ENCODE data around the gene EIF2AK3.

EIF2AK3 gene

GRCh38 chr2:88622307-88622706 is 5.0 kb downstream of the EIF2AK3 start:
- TF ChIP-seq POLR2A (IDR thresholded peaks at IDR 0.05; ENCODE audit: low read depth, low read length) (no peak), TAF1 (IDR thresholded peaks at IDR 0.05; ENCODE audit: low read depth, low read length) (no peak), POLR2AphosphoS5 (IDR thresholded peaks at IDR 0.05; ENCODE audit: low read depth, low read length) (no peak), POU2F2 (IDR thresholded peaks at IDR 0.05; ENCODE audit: low read depth, low read length) (no peak)
- FAIRE-seq = no peak
- DNase-seq (ENCODE audit: insufficient read length, low spot score) = no peak

- no peak for DNase-seq (ENCODE audit: insufficient read length, low spot score)
- no peak for FAIRE-seq
- TF ChIP-seq PAX5 (IDR thresholded peaks at IDR 0.05; ENCODE audit: insufficient read depth, low read length, severe bottlenecking) (no peak), POU2F2 (IDR thresholded peaks at IDR 0.05; ENCODE audit: low read depth, low read length) (no peak), POLR2A (IDR thresholded peaks at IDR 0.05; ENCODE audit: low read depth, low read length) (no peak), TAF1 (IDR thresholded peaks at IDR 0.05; ENCODE audit: low read depth, low read length) (no peak), SPI1 (IDR thresholded peaks at IDR 0.05; ENCODE audit: low read depth, low read length) (no peak), POLR2AphosphoS5 (IDR thresholded peaks at IDR 0.05; ENCODE audit: low read depth, low read length) (no peak)
These were observed 5.8 kb downstream of the EIF2AK3 start for GRCh38 chr2:88621432-88621831.

DNA sequence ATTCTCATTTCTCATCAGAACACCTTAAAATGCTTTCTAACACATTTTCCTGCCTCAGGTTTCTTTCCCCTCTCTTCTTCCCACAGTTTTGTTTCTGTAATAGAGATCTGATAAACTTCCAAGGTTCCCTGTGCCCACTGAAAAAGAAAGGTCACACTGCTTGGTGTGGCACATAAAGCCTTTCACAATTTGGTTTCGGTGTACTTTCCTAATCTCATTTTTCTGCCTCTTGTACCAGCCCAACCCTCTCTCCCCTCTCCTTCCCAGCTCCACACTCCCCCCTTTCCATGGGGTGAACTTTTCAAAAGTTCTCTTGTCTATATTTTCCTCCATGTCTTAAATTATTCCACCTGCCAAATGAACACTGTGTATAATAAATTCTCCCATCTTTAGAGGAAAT is 7.2 kb downstream of the EIF2AK3 start:
- TF ChIP-seq POLR2A (IDR thresholded peaks at IDR 0.05; ENCODE audit: low read depth, low read length) (no peak), SPI1 (IDR thresholded peaks at IDR 0.05; ENCODE audit: low read depth, low read length) (no peak), TAF1 (IDR thresholded peaks at IDR 0.05; ENCODE audit: low read depth, low read length) (no peak), POLR2AphosphoS5 (IDR thresholded peaks at IDR 0.05; ENCODE audit: low read depth, low read length) (no peak), PAX5 (IDR thresholded peaks at IDR 0.05; ENCODE audit: insufficient read depth, low read length, severe bottlenecking) (no peak), POU2F2 (IDR thresholded peaks at IDR 0.05; ENCODE audit: low read depth, low read length) (no peak)
- no peak for FAIRE-seq
- no peak for DNase-seq (ENCODE audit: insufficient read length, low spot score)

DNA sequence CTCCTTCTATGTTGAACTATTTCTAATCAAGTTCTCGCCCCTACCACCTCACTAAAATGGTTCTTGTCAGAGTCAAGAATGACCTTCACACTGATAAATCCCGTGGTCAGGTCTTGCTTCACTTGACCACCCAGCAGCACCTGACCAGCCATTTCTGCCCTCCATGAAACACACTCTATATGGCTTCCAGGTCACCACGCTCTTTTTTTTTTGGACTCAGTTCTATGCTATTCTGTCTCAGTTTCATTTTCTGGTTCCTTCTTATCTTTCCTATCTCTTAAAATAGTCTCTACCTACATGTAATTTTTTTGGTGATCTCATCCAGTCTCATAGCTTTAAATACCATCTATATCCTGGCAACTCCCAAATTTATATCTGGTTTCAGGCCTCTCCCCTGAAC is 11.4 kb downstream of the EIF2AK3 start:
- DNase-seq (ENCODE audit: insufficient read length, low spot score) = no peak
- TF ChIP-seq PAX5 (IDR thresholded peaks at IDR 0.05; ENCODE audit: insufficient read depth, low read length, severe bottlenecking) (no peak), TAF1 (IDR thresholded peaks at IDR 0.05; ENCODE audit: low read depth, low read length) (no peak), POLR2A (IDR thresholded peaks at IDR 0.05; ENCODE audit: low read depth, low read length) (no peak)
- peak; percentile 26 for FAIRE-seq

DNA sequence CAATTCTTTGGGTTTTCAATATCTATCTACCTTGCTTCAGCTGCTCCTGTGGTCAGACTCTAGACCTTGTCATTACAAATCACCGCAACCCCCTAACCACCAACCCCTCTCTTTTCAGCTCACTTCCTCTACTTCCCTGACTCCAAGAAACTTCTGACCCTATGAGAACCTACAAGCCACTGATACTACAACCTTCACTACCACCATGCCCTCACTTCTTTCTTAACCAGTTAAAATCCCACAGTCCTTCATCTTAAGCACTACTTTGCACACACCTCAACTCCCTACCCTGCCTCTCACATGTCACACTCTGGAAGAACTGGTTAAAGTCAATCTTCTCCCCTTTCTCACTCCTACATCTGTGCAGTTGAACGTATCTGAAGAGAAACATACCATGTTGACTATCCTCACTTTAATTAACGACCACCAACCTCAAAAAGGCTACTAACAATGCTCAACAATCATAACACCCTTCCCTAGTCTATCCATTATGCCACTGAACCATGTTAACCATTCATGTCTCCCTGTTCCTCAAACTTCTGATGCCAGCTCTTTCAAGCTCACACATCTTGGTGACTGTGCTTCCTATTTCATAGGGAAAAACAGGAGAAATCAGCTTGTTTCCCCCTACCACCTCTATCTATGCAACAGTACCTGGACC is 12.6 kb downstream of the EIF2AK3 start:
- no peak for DNase-seq (ENCODE audit: insufficient read length, low spot score)
- FAIRE-seq = no peak
- TF ChIP-seq POLR2A (IDR thresholded peaks at IDR 0.05; ENCODE audit: low read depth, low read length) (peak; percentile 58), TAF1 (IDR thresholded peaks at IDR 0.05; ENCODE audit: low read depth, low read length) (peak; percentile 19; the same call in 1 of the 2 replicates), PAX5 (IDR thresholded peaks at IDR 0.05; ENCODE audit: insufficient read depth, low read length, severe bottlenecking) (no peak), POLR2AphosphoS5 (IDR thresholded peaks at IDR 0.05; ENCODE audit: low read depth, low read length) (no peak), SPI1 (IDR thresholded peaks at IDR 0.05; ENCODE audit: low read depth, low read length) (peak; percentile 91), POU2F2 (IDR thresholded peaks at IDR 0.05; ENCODE audit: low read depth, low read length) (0 out of 2 replicates have a peak, but pooled peaks have one; percentile 44)

DNA sequence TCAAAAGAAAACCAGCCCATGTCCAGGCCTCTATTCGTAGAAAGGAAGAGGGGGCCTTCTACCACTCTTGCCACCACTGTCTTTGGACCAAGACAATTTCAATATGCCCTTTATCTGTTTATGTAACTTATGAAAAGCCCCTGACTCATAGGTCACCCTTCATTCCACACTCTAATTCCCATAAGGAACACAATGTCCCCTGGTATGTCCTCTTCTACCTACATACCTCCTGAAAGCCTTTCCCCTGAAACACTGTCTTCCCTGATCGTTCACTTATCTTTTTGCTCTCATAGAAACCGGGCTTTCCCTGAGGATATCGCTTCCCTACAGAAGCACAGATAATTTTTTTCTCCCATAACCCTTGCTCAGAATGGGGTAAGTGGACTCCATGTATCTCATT is 13.3 kb downstream of the EIF2AK3 start:
- FAIRE-seq (no peak), DNase-seq (ENCODE audit: insufficient read length, low spot score) (no peak)
- TF ChIP-seq POU2F2 (IDR thresholded peaks at IDR 0.05; ENCODE audit: low read depth, low read length) (no peak), POLR2AphosphoS5 (IDR thresholded peaks at IDR 0.05; ENCODE audit: low read depth, low read length) (no peak), POLR2A (IDR thresholded peaks at IDR 0.05; ENCODE audit: low read depth, low read length) (no peak), TAF1 (IDR thresholded peaks at IDR 0.05; ENCODE audit: low read depth, low read length) (no peak), PAX5 (IDR thresholded peaks at IDR 0.05; ENCODE audit: insufficient read depth, low read length, severe bottlenecking) (no peak), SPI1 (IDR thresholded peaks at IDR 0.05; ENCODE audit: low read depth, low read length) (no peak)

- peak; percentile 47 for FAIRE-seq
These were observed 19.1 kb downstream of the EIF2AK3 start for GRCh38 chr2:88608184-88608583.

DNA sequence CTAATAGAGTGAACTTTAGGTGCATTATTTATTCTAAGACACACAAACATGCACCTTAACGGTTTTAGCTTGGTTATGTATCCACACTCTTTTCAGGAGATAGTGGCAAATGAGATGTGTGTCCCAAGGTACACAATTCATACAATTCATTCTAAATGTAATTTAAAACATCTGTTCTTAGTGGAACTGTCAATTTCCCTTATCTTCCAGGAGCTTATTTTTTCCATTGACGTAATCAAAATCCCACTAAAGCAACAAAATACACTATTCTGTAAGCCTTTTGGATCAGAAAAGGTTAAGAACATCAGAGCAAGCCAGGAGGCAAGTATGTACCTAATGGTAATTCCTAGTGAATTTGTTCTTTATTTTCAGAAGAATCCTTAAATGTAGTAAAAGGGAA is 19.8 kb downstream of the EIF2AK3 start:
- TF ChIP-seq POLR2AphosphoS5 (IDR thresholded peaks at IDR 0.05; ENCODE audit: low read depth, low read length) = no peak
- TF ChIP-seq TAF1 (IDR thresholded peaks at IDR 0.05; ENCODE audit: low read depth, low read length) = no peak
- DNase-seq (ENCODE audit: insufficient read length, low spot score) = no peak
- no peak for FAIRE-seq

More at GRCh38 chr2:88608184-88608583, 19.1 kb downstream of the EIF2AK3 start:
- no peak for DNase-seq (ENCODE audit: insufficient read length, low spot score)
- TF ChIP-seq SPI1 (IDR thresholded peaks at IDR 0.05; ENCODE audit: low read depth, low read length) = peak; percentile 10; the same call in 1 of the 2 replicates
- no peak for TF ChIP-seq POU2F2 (IDR thresholded peaks at IDR 0.05; ENCODE audit: low read depth, low read length)

DNA sequence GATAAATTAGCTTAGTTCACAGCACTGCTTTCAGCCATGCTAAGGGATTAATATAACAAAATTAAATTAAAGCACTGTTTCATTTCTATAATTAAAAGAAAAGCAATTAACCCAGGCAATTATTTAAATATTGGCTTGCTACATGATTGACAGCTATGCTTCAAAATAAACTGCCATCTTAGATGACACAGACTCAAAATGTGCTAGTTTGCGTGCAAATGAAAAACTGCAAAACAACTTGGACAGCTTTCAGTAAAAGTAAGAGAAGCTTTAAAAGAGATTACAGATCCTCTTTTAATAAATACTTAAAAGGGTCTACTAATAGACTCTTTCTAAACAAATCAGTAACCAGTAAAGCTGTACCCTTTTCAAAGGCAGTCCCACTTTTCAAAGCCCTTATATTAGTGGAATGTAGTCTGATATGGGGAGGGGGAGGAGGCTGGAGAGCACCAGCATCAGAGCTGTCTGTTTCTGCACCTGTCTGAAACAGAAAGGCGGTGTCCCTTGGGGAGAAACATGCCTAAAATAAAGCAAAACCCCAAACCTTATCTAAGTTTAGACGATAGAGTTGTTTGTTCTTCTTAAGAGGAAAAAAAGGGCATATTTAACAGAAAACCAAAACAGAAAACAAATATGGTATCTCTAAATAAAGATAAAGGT is 20.8 kb downstream of the EIF2AK3 start:
- no peak for TF ChIP-seq POLR2AphosphoS5 (IDR thresholded peaks at IDR 0.05; ENCODE audit: low read depth, low read length)
- 0 out of 2 replicates have a peak, but pooled peaks have one; percentile 34 for TF ChIP-seq TAF1 (IDR thresholded peaks at IDR 0.05; ENCODE audit: low read depth, low read length)
- TF ChIP-seq PAX5 (IDR thresholded peaks at IDR 0.05; ENCODE audit: insufficient read depth, low read length, severe bottlenecking) = no peak
- no peak for TF ChIP-seq SPI1 (IDR thresholded peaks at IDR 0.05; ENCODE audit: low read depth, low read length)
- 0 out of 2 replicates have a peak, but pooled peaks have one; percentile 22 for TF ChIP-seq POU2F2 (IDR thresholded peaks at IDR 0.05; ENCODE audit: low read depth, low read length)
- DNase-seq (ENCODE audit: insufficient read length, low spot score) (no peak), FAIRE-seq (peak; percentile 87)

GRCh38 chr2:88603146-88603545 is 24.1 kb downstream of the EIF2AK3 start:
- DNase-seq (ENCODE audit: insufficient read length, low spot score) (no peak), FAIRE-seq (no peak)
- no peak for TF ChIP-seq PAX5 (IDR thresholded peaks at IDR 0.05; ENCODE audit: insufficient read depth, low read length, severe bottlenecking)
- TF ChIP-seq POU2F2 (IDR thresholded peaks at IDR 0.05; ENCODE audit: low read depth, low read length) = no peak
- no peak for TF ChIP-seq POLR2A (IDR thresholded peaks at IDR 0.05; ENCODE audit: low read depth, low read length)
- no peak for TF ChIP-seq SPI1 (IDR thresholded peaks at IDR 0.05; ENCODE audit: low read depth, low read length)
- no peak for TF ChIP-seq TAF1 (IDR thresholded peaks at IDR 0.05; ENCODE audit: low read depth, low read length)
- no peak for TF ChIP-seq POLR2AphosphoS5 (IDR thresholded peaks at IDR 0.05; ENCODE audit: low read depth, low read length)
